ENCODE results near the gene RAI1. TPM values are rescaled to one million over a fixed set of nuclear protein-coding genes. Genes with fewer than 3 reads are reported as not detected.

Gene RAI1
- total RNA-seq, 1 donor from 2014 or later: 31.2 TPM

GRCh38 chr17:17752089-17752820, 71.0 kb downstream of the RAI1 start:
- peak overlapping the region; percentile 86 for H3K4me3 Mint-ChIP-seq
- H3K27ac Mint-ChIP-seq: peak overlapping the region; percentile 98
- ATAC-seq (ENCODE audit: low read depth) (peak; percentile 85), DNase-seq (peak; percentile 93)
- POLR2A ChIA-PET: interaction anchor here (0.9 kb wide), 1 partner anchor 12 kb away, joined by 3 read pairs; no protein-coding TSS in a partner anchor
- no peaks in the 10 kb centered on the region for H3K27me3 Mint-ChIP-seq
- no peak for TF ChIP-seq CTCF (IDR thresholded peaks at IDR 0.05)
- no peaks in the 10 kb centered on the region for H3K36me3 Mint-ChIP-seq (ENCODE audit: low read depth)
- peaks cover 88% of the 10 kb centered on the region for H3K4me1 Mint-ChIP-seq
- CTCF ChIA-PET: no interaction called here
- H3K9me3 Mint-ChIP-seq: no peaks in the 10 kb centered on the region
- intact Hi-C loops (cut with micrococcal nuclease): loop anchor here (1.0 to 10.0 kb wide), 11 partner anchors 30 to 767 kb away; partner anchors contain the start of genes ATPAF2, DRC3, DRG2 and GID4

- DNase-seq (no peak), ATAC-seq (ENCODE audit: low read depth) (no peak)
- CTCF ChIA-PET: no interaction called here
- POLR2A ChIA-PET: interaction anchor here (1.0 kb wide), 1 partner anchor 71 kb away, joined by 3 read pairs; no protein-coding TSS in a partner anchor
- Mint-ChIP-seq H3K4me3 (peak overlapping the region; percentile 86), H3K4me1 (peaks cover 92% of the 10 kb centered on the region), H3K27ac (peak overlapping the region; percentile 95), H3K36me3 (ENCODE audit: low read depth) (no peaks in the 10 kb centered on the region), H3K9me3 (no peaks in the 10 kb centered on the region), H3K27me3 (no peaks in the 10 kb centered on the region)
- intact Hi-C loops (cut with micrococcal nuclease): loop anchor here (1.0 to 10.0 kb wide), 11 partner anchors 29 to 768 kb away; partner anchors contain the start of genes ATPAF2, DRC3, DRG2 and GID4
- no peak for TF ChIP-seq CTCF (IDR thresholded peaks at IDR 0.05)
Measured at GRCh38 chr17:17752821-17753321, 71.6 kb downstream of the RAI1 start.

GRCh38 chr17:17754719-17755686, 73.7 kb downstream of the RAI1 start:
- CTCF ChIA-PET: interaction anchor here (0.8 kb wide), 1 partner anchor 35 kb away, joined by 3 read pairs; no protein-coding TSS in a partner anchor
- H3K27ac Mint-ChIP-seq: peak overlapping the region; percentile 46
- H3K36me3 Mint-ChIP-seq (ENCODE audit: low read depth): peaks cover 1% of the 10 kb centered on the region

GRCh38 chr17:17755715-17756114, 74.5 kb downstream of the RAI1 start:
- intact Hi-C loops (cut with micrococcal nuclease): loop anchor here (10.0 kb wide), 1 partner anchor 771 kb away; no protein-coding TSS in a partner anchor
- peak overlapping the region; percentile 30 for H3K27ac Mint-ChIP-seq
- no peaks in the 10 kb centered on the region for H3K27me3 Mint-ChIP-seq
- H3K9me3 Mint-ChIP-seq: no peaks in the 10 kb centered on the region
- DNase-seq: no peak
- ChIA-PET CTCF (interaction anchor here (0.8 kb wide), 1 partner anchor 34 kb away, joined by 3 read pairs; no protein-coding TSS in a partner anchor), POLR2A (interaction anchor here (1.7 to 2.3 kb wide), 2 partner anchors 79 to 80 kb away, joined by 3 to 6 read pairs; no protein-coding TSS in a partner anchor)
- ATAC-seq (ENCODE audit: low read depth): no peak
- H3K36me3 Mint-ChIP-seq (ENCODE audit: low read depth): peaks cover 1% of the 10 kb centered on the region
- no peak overlapping the region for H3K4me3 Mint-ChIP-seq
- no peak for TF ChIP-seq CTCF (IDR thresholded peaks at IDR 0.05)
- H3K4me1 Mint-ChIP-seq: peaks cover 78% of the 10 kb centered on the region

More at GRCh38 chr17:17754719-17755686, 73.7 kb downstream of the RAI1 start:
- POLR2A ChIA-PET: interaction anchor here (0.6 to 2.3 kb wide), 4 partner anchors 71 to 217 kb away, joined by 3 to 6 read pairs (median 4); partner anchors contain the start of genes DRC3 and TOM1L2
- DNase-seq (no peak), ATAC-seq (ENCODE audit: low read depth) (no peak)
- Mint-ChIP-seq H3K4me3 (no peak overlapping the region), H3K27me3 (no peaks in the 10 kb centered on the region), H3K4me1 (peaks cover 84% of the 10 kb centered on the region), H3K9me3 (no peaks in the 10 kb centered on the region)
- TF ChIP-seq CTCF (IDR thresholded peaks at IDR 0.05): no peak
- intact Hi-C loops (cut with micrococcal nuclease): loop anchor here (5.0 to 10.0 kb wide), 2 partner anchors 332 to 770 kb away; partner anchors contain the start of gene DRG2
